Pancreas (tissue), 10 donors: ENCODE measurements around the gene SDR42E2. TPM values are rescaled to one million over a fixed set of nuclear protein-coding genes. Genes with fewer than 3 reads are reported as not detected.
A peak's percentile ranks its signal among the peaks of the same experiment; 100 is the strongest.
"Not testable (repeated sequence)": the region's sequence is repeated elsewhere in the genome, so short reads cannot be mapped to it uniquely, and the experiment has no call there.

ENCODE experiments used
- ATAC-seq, 4 donors: fragments of 200-7000 bp; cut with Tn5 transposase; one replicate each; pipeline versions ENCODE4 v1.8.0 to v1.9.1; 2020; ENCODE audit warnings: mild to moderate bottlenecking in 4 of 4, moderate library complexity in 4 of 4
- DNase-seq, 6 donors: peaks; one replicate each; pipeline ENCODE4 v3.0.0-alpha.2; 2020
- FAIRE-seq: peaks from 2 replicates; lab custom pipeline; 2012; peaks lifted over from hg19 to GRCh38; lab: Jason Lieb, UNC
- H3K27ac ChIP-seq, 4 donors: fragments of 200-600 bp; sonication (generic); 1 replicate in 3 of 4; 2 replicates in 1 of 4; pipeline versions ENCODE4 v1.5.0 to v1.8.0; 2020
- H3K27me3 ChIP-seq, 4 donors: fragments of 200-600 bp; one replicate each; pipeline ENCODE4 v1.8.0; 2021
- H3K36me3 ChIP-seq, 3 donors: fragments of 200-600 bp; sonication (generic) in 1 of 3; one replicate each; pipeline versions ENCODE4 v1.5.0 to v1.8.0; 2020 to 2021
- H3K4me1 ChIP-seq, 3 donors: fragments of 200-600 bp; one replicate each; pipeline ENCODE4 v1.8.0; 2021
- H3K4me3 ChIP-seq, 4 donors: fragments of 200-600 bp; sonication (generic) in 2 of 4; one replicate each; pipeline versions ENCODE4 v1.5.0 to v1.8.0; 2020 to 2021
- H3K9me3 ChIP-seq, 4 donors: fragments of 200-600 bp; one replicate each; pipeline ENCODE4 v1.8.0; 2021
- WGBS, 2 donors: extraction: QIAGEN DNeasy Blood & Tissue Kit; methylation state at CpG; one replicate each; pipeline ENCODE4 v1.1.7; 2013; 5-methylcytosine and 5-hydroxymethylcytosine counted together
- intact Hi-C, 3 donors: fragments of 100-400 bp; cut with DNase I; formaldehyde crosslinking; loops; one replicate each; pipeline versions ENCODE4 v1.11.1 to v1.14.2; 2022
- polyA plus RNA-seq, 2 donors: library from polyadenylated mRNA; stranded (reverse); fragments of 200-250 nt; gene quantifications; one replicate each; pipeline ENCODE4 v1.2.3, GENCODE V29; 2013
- total RNA-seq, 6 donors: library from RNA; stranded (reverse); fragmentation: NEBNext Ultra II Directional in 4 of 6; extraction: Animal tissue kit (Norgen Biotek cat#: 25700) in 4 of 6; gene quantifications; one replicate each; pipeline versions ENCODE4 v1.2.1 to v1.2.4, GENCODE V29; 2021 to 2023
- TF ChIP-seq, protein P1 (sequence below), 4 donors: fragments of 200-600 bp; sonication (generic) in 3 of 4; IDR thresholded peaks; one replicate each; pipeline versions ENCODE4 v1.5.0 to v1.8.0; 2021; ENCODE audit warnings: antibody characterized with exemption in 4 of 4
- donor health status: healthy with polysubstance abuse.
- donor health status: DM: no; HTN: no; CAD: no; lungs with moderate emphysema.
- donor health status: DM: no; HTN: no; CAD: no.
- donor health status: control.
- donor health status: control.
- donor health status: Bipolar disorder and iron deficiency.
- donor health status: DM: yes; HTN: yes; CAD: no.
- donor health status: DM: no; HTN: no; CAD: no.
- donor health status: DM: no; HTN: no; CAD: no.
- donor health status: DM: yes; HTN: yes; CAD: no.

Gene SDR42E2
- total and polyA plus RNA-seq, 8 donors = 0.07 TPM; not detected in 7

GRCh38 chr16:22165508-22166285, 3.4 kb downstream of the SDR42E2 start:
- Histone ChIP-seq H3K36me3 (no peaks in the 10 kb centered on the region), H3K9me3 (no peaks in the 10 kb centered on the region), H3K27ac (no peak overlapping the region), H3K4me1 (no peaks in the 10 kb centered on the region), H3K4me3 (no peak overlapping the region), H3K27me3 (peaks cover 0 to 4% (median 0%) of the 10 kb centered on the region in 4 donors)
- 89 to 93% methylated on average over 12 to 16 of the region's 16 CpGs for whole genome bisulfite sequencing, 2 donors
- FAIRE-seq (no peak), ATAC-seq (no peak), DNase-seq (peak in 1 of 6 donors; percentile 49)
- TF ChIP-seq, protein P1, sequence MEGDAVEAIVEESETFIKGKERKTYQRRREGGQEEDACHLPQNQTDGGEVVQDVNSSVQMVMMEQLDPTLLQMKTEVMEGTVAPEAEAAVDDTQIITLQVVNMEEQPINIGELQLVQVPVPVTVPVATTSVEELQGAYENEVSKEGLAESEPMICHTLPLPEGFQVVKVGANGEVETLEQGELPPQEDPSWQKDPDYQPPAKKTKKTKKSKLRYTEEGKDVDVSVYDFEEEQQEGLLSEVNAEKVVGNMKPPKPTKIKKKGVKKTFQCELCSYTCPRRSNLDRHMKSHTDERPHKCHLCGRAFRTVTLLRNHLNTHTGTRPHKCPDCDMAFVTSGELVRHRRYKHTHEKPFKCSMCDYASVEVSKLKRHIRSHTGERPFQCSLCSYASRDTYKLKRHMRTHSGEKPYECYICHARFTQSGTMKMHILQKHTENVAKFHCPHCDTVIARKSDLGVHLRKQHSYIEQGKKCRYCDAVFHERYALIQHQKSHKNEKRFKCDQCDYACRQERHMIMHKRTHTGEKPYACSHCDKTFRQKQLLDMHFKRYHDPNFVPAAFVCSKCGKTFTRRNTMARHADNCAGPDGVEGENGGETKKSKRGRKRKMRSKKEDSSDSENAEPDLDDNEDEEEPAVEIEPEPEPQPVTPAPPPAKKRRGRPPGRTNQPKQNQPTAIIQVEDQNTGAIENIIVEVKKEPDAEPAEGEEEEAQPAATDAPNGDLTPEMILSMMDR (IDR thresholded peaks at IDR 0.05) = no peak
- intact Hi-C loops = no loop called here

GRCh38 chr16:22171953-22172352, 9.6 kb downstream of the SDR42E2 start:
- Histone ChIP-seq H3K27me3 (no peaks in the 10 kb centered on the region), H3K36me3 (no peaks in the 10 kb centered on the region), H3K27ac (no peak overlapping the region), H3K9me3 (no peaks in the 10 kb centered on the region), H3K4me3 (no peak overlapping the region), H3K4me1 (no peaks in the 10 kb centered on the region)
- intact Hi-C loops = no loop called here
- no peak for DNase-seq
- 78 to 87% methylated on average over 6 of the region's 6 CpGs for WGBS, 2 donors
- no peak for FAIRE-seq
- no peak for ATAC-seq
- TF ChIP-seq, protein P1 (IDR thresholded peaks at IDR 0.05) = no peak

- FAIRE-seq, intact Hi-C loops: not testable (repeated sequence)
These were observed 10.3 kb downstream of the SDR42E2 start for GRCh38 chr16:22172642-22173041.

GRCh38 chr16:22174642-22175041, 12.3 kb downstream of the SDR42E2 start:
- no peak for ATAC-seq
- Histone ChIP-seq H3K27me3 (no peaks in the 10 kb centered on the region), H3K4me3 (no peak overlapping the region), H3K4me1 (no peaks in the 10 kb centered on the region), H3K27ac (no peak overlapping the region), H3K9me3 (no peaks in the 10 kb centered on the region), H3K36me3 (no peaks in the 10 kb centered on the region)
- 50 to 62% methylated on average over 9 of the region's 9 CpGs for WGBS, 2 donors
- DNase-seq = no peak
- intact Hi-C loops = no loop called here
- no peak for FAIRE-seq
- TF ChIP-seq, protein P1 (IDR thresholded peaks at IDR 0.05) = no peak

More at GRCh38 chr16:22172642-22173041, 10.3 kb downstream of the SDR42E2 start:
- not testable (repeated sequence) for H3K36me3 ChIP-seq, ATAC-seq, H3K4me3 ChIP-seq, H3K9me3 ChIP-seq, H3K4me1 ChIP-seq, DNase-seq, H3K27me3 ChIP-seq, H3K27ac ChIP-seq
- 91 to 96% methylated on average over 1 of the region's 1 CpG for WGBS, 2 donors

GRCh38 chr16:22177968-22178930, 15.9 kb downstream of the SDR42E2 start:
- H3K4me3 ChIP-seq = no peak overlapping the region
- FAIRE-seq = no peak
- TF ChIP-seq, protein P1 (IDR thresholded peaks at IDR 0.05) = no peak
- H3K9me3 ChIP-seq = no peaks in the 10 kb centered on the region
- no peaks in the 10 kb centered on the region for H3K4me1 ChIP-seq
- ATAC-seq = no peak
- intact Hi-C loops = no loop called here
- no peaks in the 10 kb centered on the region for H3K36me3 ChIP-seq
- no peaks in the 10 kb centered on the region for H3K27me3 ChIP-seq
- DNase-seq = no peak
- no peak overlapping the region for H3K27ac ChIP-seq
- WGBS, 2 donors = 69 to 71% methylated on average over 18 of the region's 18 CpGs
